Activated T-cell treated with anti-CD3 and anti-CD28 coated beads, Interleukin-2, amount 50 U/mL, for 24 hours (primary cell): ENCODE measurements around the gene TAB2.
"Not testable (repeated sequence)": the region's sequence is repeated elsewhere in the genome, so short reads cannot be mapped to it uniquely, and the experiment has no call there.

Source experiments
- DNase-seq: peaks from one replicate; pipeline ENCODE4 v3.0.0-alpha.2; 2020
- H3K27ac Mint-ChIP-seq: 2 replicates; pipeline ENCODE4 v1.8.0; 2020; ENCODE audit warnings: mild to moderate bottlenecking, mixed read lengths
- H3K27me3 Mint-ChIP-seq: 2 replicates; pipeline ENCODE4 v1.8.0; 2020; ENCODE audit warnings: mixed read lengths
- H3K36me3 Mint-ChIP-seq: 2 replicates; pipeline ENCODE4 v1.8.0; 2020; ENCODE audit warnings: low read depth, mixed read lengths
- H3K4me1 Mint-ChIP-seq: 2 replicates; pipeline ENCODE4 v1.8.0; 2020; ENCODE audit warnings: low read depth, mixed read lengths
- H3K4me3 Mint-ChIP-seq: 2 replicates; pipeline ENCODE4 v1.8.0; 2020; ENCODE audit warnings: mild to moderate bottlenecking, moderate library complexity, mixed read lengths
- H3K9me3 Mint-ChIP-seq: 2 replicates; pipeline ENCODE4 v1.8.0; 2020; ENCODE audit warnings: mixed read lengths

Gene TAB2

GRCh38 chr6:149460249-149460648 lies 142.7 kb downstream of the TAB2 start:
- DNase-seq, H3K9me3 Mint-ChIP-seq, H3K27ac Mint-ChIP-seq, H3K27me3 Mint-ChIP-seq, H3K4me3 Mint-ChIP-seq: not testable (repeated sequence)
- Mint-ChIP-seq H3K36me3 (peaks cover 93% of the 10 kb centered on the region), H3K4me1 (peaks cover 40% of the 10 kb centered on the region)
